Measurements from ENCODE around the gene TBX21. TPM values are rescaled to one million over a fixed set of nuclear protein-coding genes. Genes with fewer than 3 reads are reported as not detected.

TBX21 gene
- total RNA-seq, 1 donor, result not detected

DNA sequence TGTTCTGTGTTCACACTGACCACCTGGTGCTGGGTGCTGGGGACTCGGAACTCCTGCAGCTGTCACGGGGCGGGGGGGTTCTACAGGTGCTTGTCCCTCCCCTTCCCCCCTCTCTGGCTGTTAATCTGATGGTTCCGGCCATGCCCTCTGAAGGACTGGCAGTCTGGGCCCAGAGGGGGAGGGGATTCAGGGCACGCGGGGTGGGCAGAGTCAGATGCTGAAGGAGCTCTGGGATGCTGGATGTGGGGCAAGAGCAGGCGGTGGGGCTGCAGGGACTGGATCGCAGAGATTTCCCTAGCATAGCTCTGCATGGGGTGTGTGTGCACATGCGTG is 5.4 kb upstream of the TBX21 start:
- TF ChIP-seq, protein P1, sequence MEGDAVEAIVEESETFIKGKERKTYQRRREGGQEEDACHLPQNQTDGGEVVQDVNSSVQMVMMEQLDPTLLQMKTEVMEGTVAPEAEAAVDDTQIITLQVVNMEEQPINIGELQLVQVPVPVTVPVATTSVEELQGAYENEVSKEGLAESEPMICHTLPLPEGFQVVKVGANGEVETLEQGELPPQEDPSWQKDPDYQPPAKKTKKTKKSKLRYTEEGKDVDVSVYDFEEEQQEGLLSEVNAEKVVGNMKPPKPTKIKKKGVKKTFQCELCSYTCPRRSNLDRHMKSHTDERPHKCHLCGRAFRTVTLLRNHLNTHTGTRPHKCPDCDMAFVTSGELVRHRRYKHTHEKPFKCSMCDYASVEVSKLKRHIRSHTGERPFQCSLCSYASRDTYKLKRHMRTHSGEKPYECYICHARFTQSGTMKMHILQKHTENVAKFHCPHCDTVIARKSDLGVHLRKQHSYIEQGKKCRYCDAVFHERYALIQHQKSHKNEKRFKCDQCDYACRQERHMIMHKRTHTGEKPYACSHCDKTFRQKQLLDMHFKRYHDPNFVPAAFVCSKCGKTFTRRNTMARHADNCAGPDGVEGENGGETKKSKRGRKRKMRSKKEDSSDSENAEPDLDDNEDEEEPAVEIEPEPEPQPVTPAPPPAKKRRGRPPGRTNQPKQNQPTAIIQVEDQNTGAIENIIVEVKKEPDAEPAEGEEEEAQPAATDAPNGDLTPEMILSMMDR (IDR thresholded peaks at IDR 0.05; ENCODE audit: insufficient read depth, low read depth, low read length), result no peak
- H3K4me3 ChIP-seq (ENCODE audit: low read depth, low read length), result no peak overlapping the region
- no peak for DNase-seq (ENCODE audit: low read depth)

DNA sequence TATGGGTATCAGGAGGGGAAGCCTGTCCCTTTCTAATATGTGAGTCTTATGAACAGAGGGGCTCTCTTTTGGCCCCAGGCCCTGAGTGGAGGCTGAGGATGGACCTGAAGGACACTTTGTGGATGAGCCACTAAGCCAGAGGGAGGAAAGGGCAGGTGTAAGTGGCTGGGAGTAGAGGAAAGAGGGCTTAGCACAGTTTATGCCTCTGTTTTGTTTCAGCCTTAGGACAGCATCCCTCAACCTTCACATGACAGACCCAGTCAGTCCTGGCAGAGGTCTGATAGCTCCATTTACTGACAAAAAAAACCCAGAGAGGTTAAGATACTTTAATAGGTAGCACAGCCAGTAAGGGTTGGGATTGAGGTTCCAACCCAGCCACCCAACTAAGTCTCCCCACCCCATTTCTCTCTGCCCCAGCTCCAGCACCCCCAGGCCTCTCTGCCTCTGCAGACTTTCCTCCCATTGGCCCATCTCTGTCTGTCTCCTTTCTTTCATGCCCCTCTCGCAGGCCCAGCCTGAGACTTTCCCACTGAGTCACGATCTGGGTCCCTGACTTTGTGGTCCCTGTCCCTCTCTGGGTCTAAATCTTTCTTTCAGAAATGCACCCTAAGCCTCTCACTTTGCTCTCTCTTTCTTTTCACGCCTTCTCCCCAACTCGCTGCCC is 4.7 kb upstream of the TBX21 start:
- no peak for DNase-seq (ENCODE audit: low read depth)
- H3K4me3 ChIP-seq (ENCODE audit: low read depth, low read length), result no peak overlapping the region
- TF ChIP-seq, protein P1 (IDR thresholded peaks at IDR 0.05; ENCODE audit: insufficient read depth, low read depth, low read length), result no peak

DNA sequence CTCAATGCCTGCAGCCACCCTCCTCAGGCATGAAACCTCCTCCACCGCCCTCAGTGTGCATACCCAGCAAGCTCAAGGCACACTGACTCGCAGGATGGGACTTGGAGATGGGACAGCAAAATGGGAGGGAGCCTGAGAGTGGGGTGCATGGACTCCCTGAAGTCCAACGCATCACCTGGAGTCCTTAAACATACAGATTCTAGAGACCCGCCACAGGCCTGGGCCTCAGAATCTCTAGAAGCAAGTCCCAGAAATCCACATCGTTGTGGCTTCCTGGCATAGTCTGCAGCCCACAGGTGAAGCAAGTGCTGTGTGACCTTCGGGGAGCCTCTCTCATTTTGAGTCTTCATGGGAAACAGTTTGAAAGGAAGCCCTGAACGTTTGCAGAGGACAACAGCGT is 3.6 kb upstream of the TBX21 start:
- TF ChIP-seq, protein P1 (IDR thresholded peaks at IDR 0.05; ENCODE audit: insufficient read depth, low read depth, low read length), result no peak
- DNase-seq (ENCODE audit: low read depth), result no peak
- no peak overlapping the region for H3K4me3 ChIP-seq (ENCODE audit: low read depth, low read length)

DNA sequence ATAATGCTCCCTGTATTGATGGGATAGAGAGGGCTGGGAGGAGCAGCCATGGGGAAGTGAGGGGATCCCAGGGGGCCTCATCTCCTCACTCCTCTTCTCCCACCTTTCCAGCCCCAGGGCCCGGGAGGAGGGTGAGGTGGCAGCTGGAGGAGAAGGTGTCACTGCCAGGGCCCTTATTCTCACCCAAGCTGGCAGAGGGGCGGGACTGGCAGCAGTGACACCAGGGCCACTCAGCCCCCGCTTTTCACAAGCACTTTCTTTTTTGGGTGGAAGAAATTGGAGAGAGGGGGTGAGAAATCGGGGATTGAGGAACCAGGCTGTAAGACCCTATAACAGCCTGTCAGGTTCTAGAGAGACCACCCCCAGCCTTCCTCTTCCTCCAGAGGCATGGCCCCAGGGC is 2.4 kb upstream of the TBX21 start:
- no peak for DNase-seq (ENCODE audit: low read depth)
- H3K4me3 ChIP-seq (ENCODE audit: low read depth, low read length), result no peak overlapping the region
- TF ChIP-seq, protein P1 (IDR thresholded peaks at IDR 0.05; ENCODE audit: insufficient read depth, low read depth, low read length), result no peak

DNA sequence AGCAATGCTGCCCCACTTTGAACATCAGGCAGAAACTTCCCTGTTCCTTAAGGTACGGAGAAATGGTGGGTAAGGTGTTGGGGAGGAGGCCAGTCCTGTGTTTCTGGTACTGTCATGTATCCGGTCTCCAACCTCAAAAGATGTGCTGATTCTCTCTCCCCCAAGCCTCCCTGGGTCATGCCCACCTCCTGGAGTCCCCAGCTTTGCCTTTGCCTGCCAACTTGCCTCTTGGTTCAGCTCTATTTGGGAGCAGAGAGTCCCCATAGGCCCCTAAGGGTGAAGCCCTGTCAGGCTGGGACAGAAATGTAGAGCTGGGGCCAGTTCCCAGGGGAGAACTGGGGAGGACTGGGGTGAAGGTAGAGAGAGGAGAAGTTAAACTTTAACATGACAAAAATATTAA is 1.6 kb upstream of the TBX21 start:
- no peak overlapping the region for H3K4me3 ChIP-seq (ENCODE audit: low read depth, low read length)
- TF ChIP-seq, protein P1 (IDR thresholded peaks at IDR 0.05; ENCODE audit: insufficient read depth, low read depth, low read length), result no peak
- no peak for DNase-seq (ENCODE audit: low read depth)

DNA sequence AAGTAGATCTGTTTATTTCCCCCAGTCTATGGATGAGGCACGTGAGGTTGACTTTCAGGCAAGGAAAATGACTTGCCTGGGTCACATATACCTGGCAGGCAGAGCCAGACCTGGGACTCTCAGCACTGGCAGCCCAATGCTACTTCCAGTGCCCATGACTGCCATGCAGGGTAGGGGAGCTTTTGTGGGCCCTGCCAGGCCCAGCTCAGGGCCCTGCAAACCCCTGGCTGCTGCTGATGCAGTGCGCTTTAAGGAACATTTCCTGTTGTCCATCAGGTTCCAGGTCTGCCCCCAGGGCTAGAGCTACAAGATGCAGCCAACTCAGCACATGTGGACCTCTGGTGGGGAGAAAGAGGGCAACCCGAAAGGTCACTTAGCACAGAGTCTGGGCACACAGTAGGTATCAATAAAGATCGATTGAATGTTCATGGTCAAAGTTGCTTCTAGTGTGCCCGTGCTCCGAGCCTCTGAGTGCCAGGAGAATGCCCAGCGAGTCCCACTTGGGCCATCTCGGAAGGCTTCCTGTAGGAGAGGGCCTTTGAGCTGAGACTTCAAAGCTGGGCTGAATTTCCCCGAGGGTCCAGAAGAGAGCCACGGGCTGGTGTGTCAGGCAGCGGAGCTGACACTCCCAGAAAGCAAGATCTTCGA is 513 bp upstream of the TBX21 start:
- TF ChIP-seq, protein P1 (IDR thresholded peaks at IDR 0.05; ENCODE audit: insufficient read depth, low read depth, low read length), result no peak
- DNase-seq (ENCODE audit: low read depth), result no peak
- H3K4me3 ChIP-seq (ENCODE audit: low read depth, low read length), result no peak overlapping the region
